HTERT RPE-1 (cell line): ENCODE measurements around the gene HOXB8.

Experiments
- in situ Hi-C: fragments of 300-500 bp; cut with MboI; formaldehyde crosslinking; loops from 4 replicates; pipeline ENCODE4 v1.14.3; 2020; ENCODE audit warnings: low sequenced_read_pairs

HOXB8 gene

GRCh38 chr17:48615047-48615962, at the start of gene HOXB8:
Gene HOXB8, minus strand, starts transcription at chr17:48615292. Its CDS starts 588 bp downstream, at chr17:48614704.
- in situ Hi-C loops = no loop called here

DNA sequence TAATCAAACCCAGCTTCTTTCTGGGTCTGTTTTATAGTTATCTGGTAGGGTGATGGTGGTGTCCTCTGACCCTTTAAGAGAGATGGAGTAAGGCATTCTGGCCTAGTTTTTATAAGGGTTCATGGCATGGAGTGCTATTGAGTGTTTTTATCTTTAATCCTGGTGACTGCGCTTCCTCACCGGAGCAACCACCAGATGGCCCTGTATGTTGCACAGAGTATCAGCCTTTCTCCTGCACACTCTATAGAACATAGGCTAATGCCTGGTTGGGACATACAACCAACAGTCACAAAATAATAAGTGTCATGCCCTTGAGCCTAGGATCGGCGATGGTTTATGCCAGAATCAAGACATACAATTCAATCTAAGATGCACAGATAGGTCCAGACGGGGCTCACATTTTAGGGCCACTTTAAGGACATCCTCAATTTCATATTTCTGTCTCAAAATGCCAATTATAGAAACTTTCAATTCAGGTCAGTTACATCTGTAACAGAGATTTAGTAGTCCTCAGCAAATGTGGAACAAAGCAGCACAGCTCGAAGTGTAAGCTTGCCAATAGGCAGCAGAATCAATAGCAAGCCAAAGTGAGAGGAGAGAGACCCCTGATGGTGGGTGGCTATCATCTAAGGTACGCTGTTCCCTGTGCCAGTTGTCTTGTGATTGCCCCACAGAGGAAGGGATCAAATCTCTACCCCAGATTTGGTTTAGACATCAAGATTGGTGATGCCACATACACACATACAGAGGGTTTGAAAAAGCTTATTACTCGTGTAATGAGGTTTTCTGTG, 48.2 kb upstream of the HOXB8 start:
- in situ Hi-C loops = no loop called here

DNA sequence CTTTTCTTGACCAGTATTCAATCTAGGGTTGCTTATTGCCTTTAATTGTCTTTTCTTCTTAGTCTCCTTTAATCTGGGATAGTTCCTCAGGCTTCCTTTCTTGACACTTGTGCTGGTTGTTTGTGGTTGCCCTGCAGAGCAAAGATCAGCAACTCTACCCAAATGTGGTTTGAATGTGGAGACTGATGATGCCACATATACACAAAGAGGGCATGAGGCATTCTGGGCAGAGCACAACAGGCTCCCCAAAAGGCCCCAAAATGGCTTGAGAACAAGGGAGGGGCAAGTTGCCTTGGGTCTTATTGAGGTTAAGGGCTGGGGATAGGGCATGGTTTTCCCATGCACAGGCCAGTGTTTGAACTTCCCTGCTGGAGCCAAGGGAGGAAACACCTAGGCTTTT, 40.8 kb upstream of the HOXB8 start:
- in situ Hi-C loops = no loop called here

DNA sequence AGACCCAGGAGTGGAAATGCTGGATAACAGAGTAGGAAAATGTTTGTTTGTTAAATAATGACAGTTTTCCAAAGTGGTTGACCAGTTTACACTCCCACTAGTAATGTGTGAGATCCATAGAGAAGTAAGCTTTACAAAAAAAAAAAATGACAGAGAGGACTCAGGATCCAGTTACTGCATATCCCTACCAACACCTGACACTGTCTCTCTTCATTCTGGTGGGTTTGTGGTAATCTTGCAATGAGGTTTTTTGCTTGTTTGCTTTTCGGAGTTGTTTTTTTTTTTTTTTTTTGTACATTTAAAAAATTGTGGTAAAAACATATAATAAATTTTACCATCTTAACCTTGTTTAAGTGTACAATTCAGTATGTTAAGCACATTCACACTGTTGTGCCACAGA, 34.6 kb upstream of the HOXB8 start:
- in situ Hi-C loops = no loop called here

GRCh38 chr17:48647963-48648245, 32.8 kb upstream of the HOXB8 start:
- in situ Hi-C loops = no loop called here

DNA sequence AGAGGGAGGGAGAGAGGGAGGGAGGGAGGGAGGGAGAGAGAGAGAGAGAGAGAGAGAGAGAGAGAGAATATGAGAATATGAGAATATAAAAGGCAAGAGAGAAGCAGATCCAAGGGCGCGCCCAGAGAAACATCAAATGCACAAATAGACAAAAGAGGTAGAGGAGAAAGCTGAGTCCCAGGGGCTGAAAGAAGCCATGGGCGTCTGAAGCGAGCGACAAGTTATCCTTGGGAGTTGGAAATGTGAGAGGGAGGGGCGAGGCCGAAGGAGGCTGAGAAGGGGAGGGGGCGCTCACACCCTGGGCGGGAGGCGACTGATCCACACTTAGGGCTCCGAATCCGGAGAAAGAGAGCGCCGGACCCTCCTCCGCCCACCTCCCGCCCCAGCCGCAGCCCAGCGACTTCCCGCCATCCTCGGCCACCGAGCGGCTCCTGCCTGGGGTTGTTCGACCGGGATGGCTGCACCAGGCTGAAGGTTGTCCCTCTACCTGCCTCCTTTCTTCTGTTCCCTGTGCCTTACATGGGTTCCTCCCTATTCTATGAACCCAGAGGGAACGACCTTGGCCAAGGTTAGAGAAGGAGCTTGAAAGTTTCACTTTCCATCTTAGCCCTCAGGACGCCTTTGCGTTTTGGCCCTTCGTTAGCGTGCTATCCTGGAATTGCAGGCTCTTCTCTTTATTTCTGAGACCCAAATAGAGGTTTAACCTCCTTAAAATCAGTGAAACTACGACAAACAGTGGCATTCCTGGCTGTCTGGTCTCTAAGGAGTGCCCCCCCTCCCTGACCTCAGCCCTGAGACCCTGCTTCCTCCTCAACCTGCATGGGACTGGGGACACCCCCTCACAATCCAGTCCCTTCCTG, 32.2 kb upstream of the HOXB8 start:
- in situ Hi-C loops = no loop called here

- in situ Hi-C loops = no loop called here
Measured at GRCh38 chr17:48646183-48647102, 31.4 kb upstream of the HOXB8 start.

- in situ Hi-C loops = no loop called here
Measured at GRCh38 chr17:48645639-48646182, 30.6 kb upstream of the HOXB8 start.

- in situ Hi-C loops = no loop called here
Measured at GRCh38 chr17:48644910-48645557, 29.9 kb upstream of the HOXB8 start.

GRCh38 chr17:48644159-48644558, 29.1 kb upstream of the HOXB8 start:
- in situ Hi-C loops = no loop called here

GRCh38 chr17:48643697-48644012, 28.6 kb upstream of the HOXB8 start:
- in situ Hi-C loops = no loop called here

DNA sequence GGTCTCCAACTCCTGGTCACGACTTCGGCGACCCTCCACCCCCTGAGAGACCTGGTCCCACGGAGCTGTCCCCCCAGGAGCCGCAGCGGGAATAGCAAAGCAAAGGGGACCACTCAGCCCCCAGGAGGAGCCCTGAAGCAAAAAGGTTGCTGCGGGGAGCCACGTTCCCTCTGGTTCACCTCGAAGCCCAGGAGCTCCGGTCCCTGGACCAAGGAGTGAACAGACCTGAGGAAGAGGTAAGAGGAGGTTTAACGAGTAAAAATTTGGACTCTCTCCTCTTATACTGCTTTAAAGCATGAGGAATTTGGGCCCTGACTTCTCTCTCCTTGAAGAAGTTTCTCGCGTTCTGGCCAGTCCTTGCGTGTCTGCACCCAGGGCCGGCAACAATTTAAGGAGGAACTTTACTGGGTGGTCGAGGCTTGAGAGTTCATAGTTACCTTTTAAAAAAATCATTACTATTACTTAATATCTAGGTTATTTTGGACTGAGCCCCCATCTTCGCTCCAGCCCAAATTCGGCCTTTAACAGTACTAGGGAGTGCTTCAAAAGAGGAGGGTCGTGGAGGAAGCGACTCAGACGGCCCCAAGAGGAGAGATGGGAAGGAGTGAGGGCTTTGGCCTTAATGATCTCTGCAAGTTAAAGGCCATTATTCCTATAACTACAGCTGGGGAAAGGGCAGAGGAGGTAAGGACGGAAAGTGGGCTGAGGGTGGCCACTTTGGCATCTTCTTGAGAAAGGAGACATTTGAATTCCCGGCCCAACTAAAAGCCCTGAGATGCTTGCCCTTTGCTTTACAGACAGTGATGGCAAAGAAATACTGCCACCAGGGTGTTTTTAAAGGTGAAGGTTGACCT, 28.0 kb upstream of the HOXB8 start:
- in situ Hi-C loops = no loop called here

- in situ Hi-C loops = no loop called here
Measured at GRCh38 chr17:48642059-48642842, 27.2 kb upstream of the HOXB8 start.

GRCh38 chr17:48641541-48642058, 26.5 kb upstream of the HOXB8 start:
- in situ Hi-C loops = no loop called here

- in situ Hi-C loops = no loop called here
Measured at GRCh38 chr17:48640858-48641180, 25.7 kb upstream of the HOXB8 start.

DNA sequence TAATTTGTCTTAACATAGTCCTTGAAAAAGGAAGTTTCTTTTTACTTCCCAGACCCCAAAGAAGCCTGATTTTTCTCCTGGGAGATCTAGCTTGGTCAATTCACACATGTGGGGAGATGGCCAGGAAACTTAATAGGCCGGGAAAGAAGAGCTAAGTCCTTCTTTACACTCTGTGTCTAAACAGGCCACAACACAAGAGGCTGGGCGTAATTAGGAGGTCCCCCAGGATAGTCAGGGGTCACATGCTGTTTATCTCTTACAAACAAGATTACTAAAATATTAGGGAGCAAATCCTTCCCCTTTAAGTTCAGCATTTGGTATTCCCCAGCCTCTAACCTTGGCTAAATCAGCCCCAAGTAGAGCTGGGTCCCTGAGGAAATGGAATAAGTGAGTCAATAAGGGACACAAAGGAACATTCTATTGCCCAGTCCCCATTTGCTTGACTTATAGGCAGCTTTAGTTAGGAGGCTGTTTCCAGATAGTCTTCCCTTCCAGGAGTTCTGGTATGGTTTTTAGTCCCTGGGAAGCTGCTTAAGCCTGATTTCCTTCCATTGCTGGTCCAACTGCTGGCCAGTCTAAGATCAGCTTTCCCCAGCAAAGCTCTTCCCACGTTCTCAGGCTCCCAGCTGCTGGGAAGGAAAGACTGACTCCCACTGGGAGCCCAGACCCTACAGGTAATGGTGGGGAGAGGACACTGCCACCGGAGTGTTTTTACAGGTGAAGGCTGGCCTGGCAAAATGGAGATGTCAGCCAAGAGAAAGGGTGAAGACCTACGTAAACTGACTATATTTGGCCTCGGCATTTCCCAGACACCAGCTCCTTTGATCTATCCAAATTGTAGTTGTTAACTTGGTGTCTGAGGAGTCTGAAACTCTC, 25.1 kb upstream of the HOXB8 start:
- in situ Hi-C loops = no loop called here

DNA sequence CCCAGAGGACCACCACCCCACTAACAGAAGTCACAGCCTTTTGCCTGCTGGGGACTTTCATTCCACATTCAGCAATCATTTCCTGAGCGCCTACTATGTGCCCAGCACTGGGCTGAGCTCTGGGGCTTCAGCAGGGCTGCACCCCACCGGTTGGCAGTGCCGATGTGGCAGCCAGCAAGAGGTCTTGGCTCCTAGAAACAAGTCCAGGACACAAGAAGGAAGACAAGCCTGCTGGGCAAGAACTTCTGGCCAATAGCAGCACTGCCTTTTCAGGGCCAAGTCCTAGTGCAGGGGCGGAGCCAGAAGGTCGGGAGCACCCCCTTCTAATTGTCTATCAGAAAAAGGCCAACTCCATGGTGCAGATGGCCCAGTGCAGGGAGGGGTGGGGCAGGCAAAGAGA, 24.0 kb upstream of the HOXB8 start:
- in situ Hi-C loops = no loop called here
